ENCODE data around the gene TXNRD3.

TXNRD3 gene

GRCh38 chr3:126678693-126679317 lies 23.9 kb upstream of the TXNRD3 start:
- TF ChIP-seq EZH2phosphoT487 (IDR thresholded peaks at IDR 0.05; ENCODE audit: borderline replicate concordance): no peak
- TF ChIP-seq, protein P1, sequence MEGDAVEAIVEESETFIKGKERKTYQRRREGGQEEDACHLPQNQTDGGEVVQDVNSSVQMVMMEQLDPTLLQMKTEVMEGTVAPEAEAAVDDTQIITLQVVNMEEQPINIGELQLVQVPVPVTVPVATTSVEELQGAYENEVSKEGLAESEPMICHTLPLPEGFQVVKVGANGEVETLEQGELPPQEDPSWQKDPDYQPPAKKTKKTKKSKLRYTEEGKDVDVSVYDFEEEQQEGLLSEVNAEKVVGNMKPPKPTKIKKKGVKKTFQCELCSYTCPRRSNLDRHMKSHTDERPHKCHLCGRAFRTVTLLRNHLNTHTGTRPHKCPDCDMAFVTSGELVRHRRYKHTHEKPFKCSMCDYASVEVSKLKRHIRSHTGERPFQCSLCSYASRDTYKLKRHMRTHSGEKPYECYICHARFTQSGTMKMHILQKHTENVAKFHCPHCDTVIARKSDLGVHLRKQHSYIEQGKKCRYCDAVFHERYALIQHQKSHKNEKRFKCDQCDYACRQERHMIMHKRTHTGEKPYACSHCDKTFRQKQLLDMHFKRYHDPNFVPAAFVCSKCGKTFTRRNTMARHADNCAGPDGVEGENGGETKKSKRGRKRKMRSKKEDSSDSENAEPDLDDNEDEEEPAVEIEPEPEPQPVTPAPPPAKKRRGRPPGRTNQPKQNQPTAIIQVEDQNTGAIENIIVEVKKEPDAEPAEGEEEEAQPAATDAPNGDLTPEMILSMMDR (conservative IDR thresholded peaks at IDR 0.05; ENCODE audit: low read length): no peak
- no peaks in the 10 kb centered on the region for H3F3A ChIP-seq (ENCODE audit: low read depth)
- H3K4me2 ChIP-seq (ENCODE audit: low read depth, low read length, poor library complexity, severe bottlenecking): peak overlapping the region; percentile 88
- no peaks in the 10 kb centered on the region for H3K9me2 ChIP-seq (replicated peaks; ENCODE audit: low read depth, low read length)
- H3K4me1 ChIP-seq (ENCODE audit: insufficient read depth, low read length, poor library complexity, severe bottlenecking): peaks cover 59% of the 10 kb centered on the region
- H3K79me2 ChIP-seq (ENCODE audit: insufficient read depth, low read length): no peaks in the 10 kb centered on the region
- no peaks in the 10 kb centered on the region for H3K9me3 ChIP-seq (ENCODE audit: insufficient read depth, low read depth, low read length)
- no peaks in the 10 kb centered on the region for H3K36me3 ChIP-seq (ENCODE audit: insufficient read depth, low read length)
- H3K27me3 ChIP-seq (ENCODE audit: insufficient read depth, low read length, poor library complexity, severe bottlenecking): no peaks in the 10 kb centered on the region
- peak overlapping the region; percentile 61 for H2AFZ ChIP-seq (ENCODE audit: low read length)
- H3K4me3 ChIP-seq (ENCODE audit: low read length, poor library complexity, severe bottlenecking): peak overlapping the region; percentile 74
- H4K20me1 ChIP-seq (ENCODE audit: insufficient read depth, low read length, poor library complexity, severe bottlenecking): no peaks in the 10 kb centered on the region
- H3K9ac ChIP-seq (ENCODE audit: low read depth, low read length, poor library complexity, severe bottlenecking): peak overlapping the region; percentile 74

DNA sequence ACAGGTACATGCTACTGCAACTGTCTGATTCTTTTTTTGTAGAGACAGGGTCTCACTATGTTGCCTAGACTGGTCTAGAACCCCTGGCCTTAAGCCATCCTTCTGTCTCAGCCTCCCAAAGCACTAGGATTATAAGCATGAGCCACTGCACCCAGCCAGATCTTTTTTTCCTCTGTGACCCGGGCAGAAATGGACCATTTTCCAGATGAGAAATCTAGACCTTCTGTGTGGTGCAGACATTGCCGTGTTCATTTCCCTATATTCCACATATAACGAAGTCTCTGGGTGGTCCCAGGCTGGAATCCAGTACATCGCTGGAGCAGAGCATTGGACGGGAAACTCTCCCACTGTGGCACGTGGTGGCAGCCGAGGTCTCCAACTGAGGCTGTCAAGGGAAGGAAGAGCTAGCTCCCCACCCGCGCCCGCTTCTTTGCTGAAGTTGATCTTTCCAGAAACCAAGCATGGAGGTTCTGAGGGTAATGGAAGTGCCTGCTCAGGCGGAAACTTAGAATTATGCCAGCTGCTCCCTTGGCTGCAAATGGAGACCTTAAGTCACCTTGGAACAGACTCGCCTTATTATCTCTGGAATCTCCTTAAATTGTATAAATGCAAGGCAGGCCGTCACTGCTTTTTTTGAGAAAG lies 23.1 kb upstream of the TXNRD3 start:
- TF ChIP-seq, protein P1 (conservative IDR thresholded peaks at IDR 0.05; ENCODE audit: low read length): no peak
- no peak for TF ChIP-seq EZH2phosphoT487 (IDR thresholded peaks at IDR 0.05; ENCODE audit: borderline replicate concordance)
- no peaks in the 10 kb centered on the region for H3K9me2 ChIP-seq (replicated peaks; ENCODE audit: low read depth, low read length)
- H3K79me2 ChIP-seq (ENCODE audit: insufficient read depth, low read length): no peaks in the 10 kb centered on the region
- H3K4me1 ChIP-seq (ENCODE audit: insufficient read depth, low read length, poor library complexity, severe bottlenecking): peaks cover 59% of the 10 kb centered on the region
- no peak overlapping the region for H2AFZ ChIP-seq (ENCODE audit: low read length)
- H4K20me1 ChIP-seq (ENCODE audit: insufficient read depth, low read length, poor library complexity, severe bottlenecking): no peaks in the 10 kb centered on the region
- H3K4me3 ChIP-seq (ENCODE audit: low read length, poor library complexity, severe bottlenecking): peak overlapping the region; percentile 74
- H3K9me3 ChIP-seq (ENCODE audit: insufficient read depth, low read depth, low read length): no peaks in the 10 kb centered on the region
- H3K9ac ChIP-seq (ENCODE audit: low read depth, low read length, poor library complexity, severe bottlenecking): peak overlapping the region; percentile 74
- no peaks in the 10 kb centered on the region for H3K36me3 ChIP-seq (ENCODE audit: insufficient read depth, low read length)
- H3K27me3 ChIP-seq (ENCODE audit: insufficient read depth, low read length, poor library complexity, severe bottlenecking): no peaks in the 10 kb centered on the region
- H3F3A ChIP-seq (ENCODE audit: low read depth): no peaks in the 10 kb centered on the region
- H3K4me2 ChIP-seq (ENCODE audit: low read depth, low read length, poor library complexity, severe bottlenecking): peak overlapping the region; percentile 88

- Histone ChIP-seq H4K20me1 (ENCODE audit: insufficient read depth, low read length, poor library complexity, severe bottlenecking) (no peaks in the 10 kb centered on the region), H2AFZ (ENCODE audit: low read length) (no peak overlapping the region), H3K9ac (ENCODE audit: low read depth, low read length, poor library complexity, severe bottlenecking) (peak overlapping the region; percentile 74), H3K4me2 (ENCODE audit: low read depth, low read length, poor library complexity, severe bottlenecking) (no peak overlapping the region), H3K4me1 (ENCODE audit: insufficient read depth, low read length, poor library complexity, severe bottlenecking) (peaks cover 51% of the 10 kb centered on the region), H3K79me2 (ENCODE audit: insufficient read depth, low read length) (no peaks in the 10 kb centered on the region), H3F3A (ENCODE audit: low read depth) (no peaks in the 10 kb centered on the region), H3K4me3 (ENCODE audit: low read length, poor library complexity, severe bottlenecking) (no peak overlapping the region), H3K36me3 (ENCODE audit: insufficient read depth, low read length) (no peaks in the 10 kb centered on the region), H3K27me3 (ENCODE audit: insufficient read depth, low read length, poor library complexity, severe bottlenecking) (no peaks in the 10 kb centered on the region), H3K9me2 (replicated peaks; ENCODE audit: low read depth, low read length) (no peaks in the 10 kb centered on the region), H3K9me3 (ENCODE audit: insufficient read depth, low read depth, low read length) (no peaks in the 10 kb centered on the region)
- no peak for TF ChIP-seq EZH2phosphoT487 (IDR thresholded peaks at IDR 0.05; ENCODE audit: borderline replicate concordance)
- TF ChIP-seq, protein P1 (conservative IDR thresholded peaks at IDR 0.05; ENCODE audit: low read length): no peak
Observed at GRCh38 chr3:126676919-126677705, 22.2 kb upstream of the TXNRD3 start.
